Right renal cortex interstitium (tissue), 3 donors: Measurements from ENCODE around the gene ZNF554. TPM values are rescaled to one million over a fixed set of nuclear protein-coding genes. Genes with fewer than 3 reads are reported as not detected.

Experiments
- DNase-seq, 3 donors: peaks; one replicate each; pipeline ENCODE4 v3.0.0-alpha.2; 2013; ENCODE audit warnings: low read depth in 3 of 3, low spot score in 2 of 3
- polyA plus RNA-seq, 3 donors: library from polyadenylated mRNA; unstranded; fragments of 120-200 nt; gene quantifications; one replicate each; pipeline ENCODE4 v1.2.1, GENCODE V29; 2013; ENCODE audit not compliant: insufficient read length in 3 of 3

ZNF554 gene
- polyA plus RNA-seq, 3 donors = 9.4 to 9.7 (median 9.6) TPM

DNA sequence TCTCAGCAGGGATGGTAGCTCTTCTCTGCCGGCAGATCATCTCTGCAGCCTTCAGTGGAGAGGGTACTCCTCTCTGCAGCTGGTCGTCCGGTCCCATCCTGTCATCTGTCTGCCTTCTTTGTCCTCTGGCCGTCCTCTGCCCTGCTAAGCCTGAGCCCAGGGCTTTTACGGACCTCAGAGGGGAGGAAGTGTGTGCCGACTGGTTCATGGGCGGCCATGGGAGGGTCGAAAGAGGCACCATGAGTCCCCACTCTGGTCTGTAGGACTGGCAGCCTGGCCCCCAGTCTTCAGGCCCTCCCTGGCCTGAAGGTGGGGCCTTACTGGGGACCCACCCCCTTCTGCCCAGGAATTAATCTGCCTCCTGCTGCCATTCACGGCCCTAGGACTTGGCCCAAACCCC is 4.0 kb downstream of the ZNF554 start:
- no peak for DNase-seq

GRCh38 chr19:2824129-2824528 is 4.5 kb downstream of the ZNF554 start:
- no peak for DNase-seq

GRCh38 chr19:2827022-2827421 is 7.4 kb downstream of the ZNF554 start:
- DNase-seq = no peak

DNA sequence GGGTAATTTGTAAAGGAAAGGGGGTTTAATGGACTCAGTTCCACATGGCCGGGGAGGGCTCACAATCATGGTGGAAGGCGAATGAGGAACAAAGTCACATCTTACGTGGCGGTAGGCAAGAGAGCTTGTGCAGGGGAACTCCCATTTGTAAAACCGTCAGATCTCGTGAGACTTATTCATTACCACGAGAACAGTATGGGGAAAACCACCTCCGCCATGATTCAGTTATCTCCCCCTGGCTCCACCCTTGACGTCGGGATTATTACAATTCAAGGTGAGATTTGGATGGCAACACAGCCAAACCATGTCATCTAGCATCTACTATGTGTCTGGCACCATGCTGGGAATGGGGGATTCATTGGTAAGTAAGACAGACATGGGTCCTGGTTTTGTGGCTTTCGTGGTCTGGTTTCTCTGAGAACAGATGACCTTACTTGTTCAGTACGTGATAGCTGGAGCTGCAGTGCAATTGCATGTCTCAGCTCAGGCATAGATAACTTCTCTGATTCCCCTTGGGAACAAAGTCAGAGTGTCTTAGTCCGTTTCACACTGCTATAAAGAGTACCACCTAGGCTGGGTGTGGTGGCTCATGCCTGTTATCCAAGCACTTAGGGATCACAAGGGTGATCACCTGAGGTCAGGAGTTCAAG is 8.3 kb downstream of the ZNF554 start:
- DNase-seq = no peak

DNA sequence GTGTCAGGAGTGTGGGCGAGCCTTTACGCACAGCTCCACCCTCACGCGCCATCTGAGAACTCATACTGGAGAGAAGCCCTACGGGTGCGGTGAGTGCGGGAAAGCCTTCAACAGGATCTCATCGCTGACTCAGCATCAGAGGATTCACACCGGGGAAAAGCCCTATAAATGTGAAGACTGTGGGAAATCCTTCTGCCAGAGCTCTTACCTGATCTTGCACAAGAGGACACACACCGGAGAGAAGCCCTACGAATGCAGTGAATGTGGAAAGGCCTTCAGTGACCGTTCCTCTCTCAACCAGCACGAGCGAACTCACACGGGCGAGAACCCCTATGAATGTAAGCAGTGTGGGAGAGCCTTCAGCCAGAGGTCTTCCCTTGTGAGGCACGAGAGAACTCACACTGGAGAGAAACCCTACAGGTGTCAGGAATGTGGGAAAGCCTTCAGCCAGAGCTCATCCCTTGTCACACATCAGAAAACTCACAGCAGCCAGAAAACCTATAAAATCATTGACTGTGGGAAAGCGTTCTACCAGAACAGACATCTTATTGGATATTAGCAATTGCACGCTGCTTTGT is 14.7 kb downstream of the ZNF554 start:
- DNase-seq = no peak

- no peak for DNase-seq
Measured at GRCh38 chr19:2837430-2837829, 17.8 kb downstream of the ZNF554 start.

DNA sequence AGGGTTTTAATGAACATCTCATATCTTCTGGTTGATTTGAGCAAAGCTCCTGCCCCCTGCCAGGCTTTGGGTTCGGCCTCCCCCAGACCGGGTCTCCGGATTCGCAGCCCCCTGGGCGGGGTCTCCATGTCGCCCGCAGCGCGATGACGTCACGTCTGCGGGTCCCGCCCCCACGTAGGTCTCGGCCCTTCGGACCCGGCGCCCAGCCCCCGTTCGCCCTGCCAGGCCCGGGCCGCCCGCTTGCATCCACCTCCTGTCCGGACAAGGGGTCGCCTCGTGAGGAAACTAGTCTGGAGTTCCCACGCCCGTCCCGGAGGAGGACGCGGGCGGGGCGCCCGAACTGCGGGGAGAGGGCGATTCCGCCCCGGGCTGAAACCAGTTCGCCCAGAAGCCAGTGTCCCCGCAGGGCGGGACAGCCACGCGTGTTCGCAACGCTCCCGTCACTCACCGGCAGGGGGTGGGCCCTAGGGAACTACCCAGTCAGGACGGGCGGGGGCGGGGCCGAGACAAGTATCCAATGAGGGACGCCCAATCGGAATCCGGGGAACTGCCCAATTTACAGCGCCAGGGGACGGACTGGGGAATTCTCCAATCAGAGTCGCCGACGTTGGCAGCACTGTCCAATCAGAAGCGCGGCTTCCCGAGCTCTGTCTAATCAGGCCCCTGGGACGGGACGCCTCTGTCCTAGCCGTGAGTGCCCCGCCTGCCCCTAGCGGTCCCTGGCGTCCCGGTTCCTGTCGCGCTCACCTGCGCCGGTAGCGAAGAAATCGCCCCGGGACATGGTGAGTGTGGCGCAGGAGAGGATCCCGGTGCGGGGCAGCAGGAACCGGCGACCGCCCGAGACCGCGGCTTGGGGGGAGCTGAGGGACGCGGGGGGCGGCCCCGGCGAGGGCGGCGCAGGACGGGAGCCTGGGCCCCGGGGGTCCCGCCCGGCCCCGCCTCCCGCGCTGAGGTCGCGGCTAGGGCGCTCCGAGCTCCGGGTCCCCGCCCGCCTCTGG is 21.4 kb downstream of the ZNF554 start, which contains the start of gene ZNF555:
Gene ZNF555 (plus strand): TSS at position 682 of the 998 bp plus-strand sequence. CDS start 98 bp downstream, at position 780.
- peak; percentile 97 to 99 (median 99) for DNase-seq

DNA sequence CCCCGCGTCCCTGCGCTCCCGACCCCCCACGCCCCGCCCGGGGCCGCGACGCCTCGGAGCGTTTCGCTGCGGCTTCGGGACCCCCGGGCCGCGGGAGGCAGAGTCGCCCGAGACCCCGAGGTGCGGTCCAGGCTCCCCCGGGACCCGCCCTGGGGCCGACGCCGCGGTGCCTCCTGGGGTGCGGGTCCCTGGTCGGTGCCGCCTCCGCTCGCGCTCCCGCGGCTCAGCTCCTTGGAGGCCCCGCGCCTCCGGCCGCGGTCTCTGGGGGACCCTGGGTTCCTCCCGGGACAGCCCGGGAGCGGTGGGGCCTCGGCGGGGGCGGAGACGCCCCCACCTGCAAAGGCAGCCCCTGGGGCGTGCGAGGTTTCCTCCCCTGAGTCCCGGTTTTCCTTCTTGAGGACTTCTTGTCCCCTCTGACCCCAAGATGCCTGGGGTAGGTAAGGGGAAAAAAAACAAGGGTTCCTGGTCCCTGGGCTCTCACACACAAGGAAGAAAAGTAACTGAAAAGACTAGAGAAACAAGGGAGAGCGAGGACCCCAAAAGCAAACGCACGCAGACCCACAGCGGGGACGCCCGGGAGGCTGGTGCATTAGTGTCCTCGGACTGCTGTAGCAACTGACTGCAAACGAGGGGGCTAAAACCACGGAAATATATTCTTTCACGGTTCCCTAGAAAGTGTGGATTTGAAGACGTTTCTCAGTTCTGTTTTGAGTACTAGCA is 22.3 kb downstream of the ZNF554 start:
- DNase-seq = no peak

GRCh38 chr19:2845107-2845506 is 25.4 kb downstream of the ZNF554 start:
- DNase-seq = no peak

DNA sequence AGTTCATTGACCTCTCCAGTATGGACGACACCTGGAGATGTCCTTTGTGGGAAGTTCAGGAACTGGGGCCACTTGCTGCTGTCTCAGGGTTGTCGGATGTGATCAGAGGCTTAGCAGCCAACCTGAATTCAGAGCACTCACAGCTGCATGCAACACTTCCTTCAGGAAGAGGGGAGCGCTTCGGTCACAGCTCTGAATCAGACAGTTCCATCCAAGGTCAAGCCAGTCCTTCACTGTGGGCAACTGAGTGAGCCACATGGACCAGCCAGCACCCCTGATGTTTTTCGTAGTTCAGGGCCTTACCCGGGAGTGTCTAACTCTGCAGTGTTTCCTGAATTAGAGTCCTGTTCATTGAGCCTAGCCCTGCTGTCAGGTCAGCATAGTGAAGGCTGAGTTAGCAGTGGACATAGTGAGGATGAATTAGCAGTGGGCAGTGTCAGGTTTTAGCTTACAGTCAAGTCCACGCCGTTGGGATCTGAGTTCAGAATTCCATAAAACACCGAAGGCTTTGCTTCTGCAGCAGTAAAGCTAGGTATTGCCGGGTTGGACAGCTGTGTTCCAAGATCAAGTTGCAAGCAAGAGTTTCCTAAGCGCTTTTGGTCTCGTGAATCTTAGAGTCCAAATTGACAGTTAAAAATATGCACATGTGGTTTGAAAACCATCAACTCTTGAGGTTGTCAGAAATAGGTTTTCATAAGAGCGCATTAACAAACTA is 26.7 kb downstream of the ZNF554 start:
- DNase-seq = no peak

- DNase-seq = no peak
Measured at GRCh38 chr19:2847507-2847906, 27.8 kb downstream of the ZNF554 start.

- DNase-seq = no peak
Measured at GRCh38 chr19:2848616-2849015, 28.9 kb downstream of the ZNF554 start.

DNA sequence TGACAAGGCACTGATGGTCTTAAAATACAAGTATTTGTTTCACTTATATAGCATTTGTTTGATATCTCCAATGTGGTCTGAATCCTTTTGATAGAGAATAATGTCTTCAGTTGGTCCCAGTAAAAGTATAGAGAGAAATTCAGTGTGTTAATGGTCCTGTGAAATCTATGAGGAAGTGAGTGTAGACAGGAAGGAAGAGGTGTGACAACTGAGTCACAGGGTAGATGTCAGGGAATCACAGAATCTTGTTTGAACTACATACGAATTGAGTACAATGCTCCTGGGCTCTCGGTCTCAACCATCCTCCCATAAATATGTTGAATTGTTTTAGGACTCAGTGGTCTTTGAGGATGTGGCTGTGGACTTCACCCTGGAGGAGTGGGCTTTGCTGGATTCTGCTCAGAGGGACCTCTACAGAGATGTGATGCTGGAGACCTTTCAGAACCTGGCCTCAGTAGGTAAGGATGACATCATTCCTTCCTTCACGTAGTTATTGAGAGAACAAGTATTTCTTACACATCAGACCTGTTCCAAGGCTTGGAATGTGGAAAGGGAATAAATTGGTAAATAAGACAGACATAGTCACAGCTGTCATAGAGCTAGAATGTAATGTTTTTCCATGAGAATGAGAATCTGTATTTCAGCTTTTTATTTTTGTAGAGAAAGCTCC is 30.7 kb downstream of the ZNF554 start:
- no peak for DNase-seq

- DNase-seq = no peak
Measured at GRCh38 chr19:2852598-2852997, 32.9 kb downstream of the ZNF554 start.

DNA sequence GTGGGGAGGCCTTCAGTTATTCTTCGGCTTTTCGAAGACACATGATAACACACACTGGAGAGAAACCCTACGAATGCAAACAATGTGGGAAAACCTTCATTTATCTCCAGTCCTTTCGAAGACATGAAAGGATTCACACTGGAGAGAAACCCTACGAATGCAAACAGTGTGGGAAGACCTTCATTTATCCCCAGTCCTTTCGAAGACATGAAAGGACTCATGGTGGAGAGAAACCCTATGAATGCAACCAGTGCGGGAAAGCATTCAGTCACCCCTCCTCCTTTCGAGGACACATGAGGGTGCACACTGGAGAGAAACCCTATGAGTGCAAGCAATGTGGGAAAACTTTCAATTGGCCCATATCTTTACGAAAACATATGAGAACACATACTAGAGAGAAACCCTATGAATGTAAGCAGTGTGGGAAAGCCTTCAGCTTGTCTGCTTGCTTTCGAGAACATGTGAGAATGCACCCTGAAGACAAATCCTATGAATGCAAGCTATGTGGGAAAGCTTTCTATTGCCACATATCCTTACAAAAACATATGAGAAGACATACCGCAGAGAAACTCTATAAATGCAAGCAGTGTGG is 33.4 kb downstream of the ZNF554 start:
- no peak for DNase-seq

- no peak for DNase-seq
Measured at GRCh38 chr19:2854849-2855248, 35.2 kb downstream of the ZNF554 start.

DNA sequence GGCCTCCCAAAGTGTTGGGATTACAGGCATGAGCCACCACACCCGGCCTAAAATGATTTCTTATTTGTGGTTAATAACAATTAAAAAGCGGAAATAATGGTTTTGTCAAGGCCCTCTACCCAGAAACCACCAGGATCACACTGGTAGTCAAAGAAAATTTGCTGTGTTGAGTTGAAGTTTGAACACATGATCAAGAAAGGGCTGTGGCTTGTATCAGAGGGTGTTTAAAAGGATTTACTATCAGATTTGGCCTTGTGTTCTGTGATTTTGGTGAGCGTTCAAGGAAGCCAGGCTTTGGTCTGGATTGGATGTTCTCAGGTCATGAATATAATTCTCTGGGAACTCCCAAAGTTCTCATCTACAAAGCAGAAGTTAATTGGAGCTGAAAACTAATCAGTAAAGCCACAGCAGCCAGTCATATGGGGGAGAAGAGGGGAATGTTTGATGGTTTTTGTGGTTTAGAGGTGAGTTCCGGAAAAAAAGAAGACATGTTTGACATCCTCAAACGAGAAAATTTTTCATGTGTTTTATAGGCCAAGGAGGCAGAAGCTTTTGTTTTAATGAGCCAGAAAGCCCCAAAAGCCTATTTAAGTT is 36.9 kb downstream of the ZNF554 start:
- DNase-seq = no peak

DNA sequence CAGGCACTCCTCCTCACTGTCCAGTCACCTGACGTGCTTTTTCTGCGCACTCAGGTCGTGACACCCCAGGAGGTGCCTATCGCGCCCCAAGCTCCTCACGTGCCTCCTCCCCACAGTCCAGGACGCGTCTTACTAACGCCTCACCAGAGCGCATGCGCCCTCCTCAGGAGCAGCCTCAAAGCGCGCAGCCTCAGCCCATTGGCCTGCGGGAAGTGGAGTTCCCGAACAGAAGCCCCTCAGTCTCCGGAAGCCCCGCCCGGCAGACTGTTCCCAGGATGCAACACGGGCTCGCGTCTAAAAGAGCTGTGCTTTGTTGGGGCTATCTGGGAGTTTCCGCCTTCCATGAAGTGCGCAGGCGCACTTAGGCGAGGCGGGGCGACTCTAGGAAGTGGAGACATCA is 39.2 kb downstream of the ZNF554 start:
- DNase-seq = no peak

DNA sequence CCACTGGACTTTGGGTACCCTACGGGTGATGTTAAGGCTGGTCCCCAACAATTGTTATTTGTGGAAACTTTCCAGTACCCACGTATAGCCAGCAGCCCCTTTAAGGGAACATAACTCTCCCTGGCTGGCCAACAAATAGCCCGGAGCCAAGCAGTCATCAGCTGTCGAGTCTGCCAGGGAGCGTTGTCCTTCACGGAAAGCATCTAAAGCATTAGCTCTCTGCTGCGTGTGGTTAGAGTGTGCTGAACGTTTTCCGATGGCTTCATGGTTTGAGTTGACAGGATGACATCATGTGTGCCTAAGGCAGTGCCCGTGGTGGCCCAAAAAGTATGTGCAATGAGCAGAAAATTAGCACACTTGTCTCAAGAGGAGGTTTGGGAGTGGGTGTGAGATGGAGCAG is 44.1 kb downstream of the ZNF554 start:
- DNase-seq = no peak
